ENCODE measurements around the gene RORC. TPM values are rescaled to one million over a fixed set of nuclear protein-coding genes. Genes with fewer than 3 reads are reported as not detected.

RORC gene
- not detected in 2 replicates for total RNA-seq

DNA sequence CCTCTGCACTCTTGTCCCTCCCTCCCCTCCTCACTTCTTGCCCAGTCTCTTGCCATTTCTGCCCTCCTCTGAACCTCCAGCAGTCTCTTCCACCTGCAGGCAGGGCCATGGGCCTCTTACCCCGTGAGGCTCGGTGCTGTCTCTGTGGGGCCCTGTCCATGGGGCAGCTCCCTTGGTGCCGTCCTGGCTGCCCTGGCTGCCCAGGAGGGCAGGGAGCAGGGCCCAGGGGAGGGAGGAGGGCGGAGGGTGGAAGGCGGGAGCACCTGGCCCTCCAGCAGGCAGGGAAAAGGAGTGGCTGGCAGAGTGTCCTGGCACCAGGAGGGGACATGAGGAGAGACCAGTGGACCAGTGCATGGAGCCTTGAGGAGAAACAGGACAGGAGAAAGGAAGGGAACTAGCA is at the start of gene RORC:
Gene RORC, minus strand, starts transcription at position 198 of the 400 bp plus-strand sequence. Its CDS starts 38 bp downstream, at position 160.

DNA sequence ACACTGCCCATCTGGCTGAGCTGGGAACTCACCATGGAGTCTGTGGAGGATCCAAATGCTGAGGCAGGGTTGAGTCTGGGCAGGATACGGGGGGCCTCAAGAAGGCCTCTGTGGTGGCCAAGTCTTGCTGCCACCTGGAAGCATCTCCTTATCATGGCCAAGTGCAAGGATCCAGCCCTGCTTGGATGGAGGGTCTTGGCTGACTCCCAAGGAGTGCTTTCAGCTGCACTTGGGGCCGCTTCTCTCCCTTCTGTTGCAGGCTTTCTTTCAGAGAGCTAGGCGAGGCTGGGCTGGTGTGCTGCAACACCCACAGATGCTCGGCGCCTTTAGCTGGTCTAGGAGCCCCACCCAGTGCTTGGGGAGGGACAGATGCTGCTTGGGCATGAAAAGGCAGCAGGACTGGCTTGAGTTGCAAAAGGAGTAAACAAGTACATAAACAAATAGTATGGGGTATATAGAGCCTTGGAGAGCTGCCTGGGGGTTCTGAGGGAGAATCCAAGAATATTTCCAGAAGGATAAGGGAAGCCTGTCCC is 21.9 kb upstream of the RORC start, which contains the start of gene THEM5:
Gene THEM5, minus strand, starts transcription at position 302 of the 533 bp plus-strand sequence. Its CDS starts 147 bp downstream, at position 155.

DNA sequence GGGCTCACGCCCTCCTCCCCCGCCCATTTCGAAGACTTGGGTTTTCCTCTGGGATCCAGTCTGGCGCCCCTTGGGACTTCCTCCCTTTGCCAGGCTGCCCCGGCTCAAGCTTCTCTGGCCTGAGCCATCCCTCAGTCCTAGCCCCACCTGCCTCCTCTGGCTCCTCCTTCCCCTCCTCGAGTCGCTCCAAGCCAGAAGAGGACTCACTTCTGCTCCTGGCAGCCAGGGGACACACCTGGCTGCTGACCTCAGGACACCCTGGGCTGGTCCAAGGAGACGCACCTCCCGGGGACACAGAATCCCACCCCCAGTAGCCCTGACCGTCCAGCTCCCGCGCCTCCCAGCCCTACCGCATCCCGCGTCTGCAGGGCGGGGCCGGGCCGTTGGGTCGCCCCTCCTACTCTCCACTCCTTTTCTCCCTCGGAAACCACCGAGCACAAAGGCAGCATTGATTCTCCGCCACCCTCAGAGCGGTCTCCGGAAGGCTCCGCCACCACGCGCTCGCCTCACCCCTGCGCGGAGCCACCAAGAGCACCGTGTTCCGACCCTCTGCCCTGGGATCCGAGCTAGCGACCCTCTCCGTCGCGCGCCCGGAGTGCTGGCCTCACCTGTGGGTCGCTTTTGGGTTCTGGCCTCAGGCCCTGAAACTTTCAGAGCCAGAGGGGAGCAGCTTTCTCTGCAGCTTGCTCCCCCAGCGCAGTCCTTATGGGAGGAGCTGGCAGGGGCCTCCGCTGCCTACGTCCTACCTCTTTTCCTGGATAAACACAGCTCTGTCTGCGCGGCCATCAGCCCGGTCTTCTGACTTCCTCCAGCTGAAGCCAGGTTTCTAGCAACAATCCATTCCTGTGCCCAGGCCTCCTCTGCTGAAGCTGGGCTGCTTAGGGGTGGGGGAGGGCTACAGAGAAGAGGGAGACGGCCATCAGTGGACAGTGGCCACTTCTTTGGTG is 8.1 kb upstream of the RORC start, which contains the start of gene C2CD4D:
Gene C2CD4D, minus strand, starts transcription at position 364 of the 947 bp plus-strand sequence. CDS start 831 bp downstream, outside the sequence.

DNA sequence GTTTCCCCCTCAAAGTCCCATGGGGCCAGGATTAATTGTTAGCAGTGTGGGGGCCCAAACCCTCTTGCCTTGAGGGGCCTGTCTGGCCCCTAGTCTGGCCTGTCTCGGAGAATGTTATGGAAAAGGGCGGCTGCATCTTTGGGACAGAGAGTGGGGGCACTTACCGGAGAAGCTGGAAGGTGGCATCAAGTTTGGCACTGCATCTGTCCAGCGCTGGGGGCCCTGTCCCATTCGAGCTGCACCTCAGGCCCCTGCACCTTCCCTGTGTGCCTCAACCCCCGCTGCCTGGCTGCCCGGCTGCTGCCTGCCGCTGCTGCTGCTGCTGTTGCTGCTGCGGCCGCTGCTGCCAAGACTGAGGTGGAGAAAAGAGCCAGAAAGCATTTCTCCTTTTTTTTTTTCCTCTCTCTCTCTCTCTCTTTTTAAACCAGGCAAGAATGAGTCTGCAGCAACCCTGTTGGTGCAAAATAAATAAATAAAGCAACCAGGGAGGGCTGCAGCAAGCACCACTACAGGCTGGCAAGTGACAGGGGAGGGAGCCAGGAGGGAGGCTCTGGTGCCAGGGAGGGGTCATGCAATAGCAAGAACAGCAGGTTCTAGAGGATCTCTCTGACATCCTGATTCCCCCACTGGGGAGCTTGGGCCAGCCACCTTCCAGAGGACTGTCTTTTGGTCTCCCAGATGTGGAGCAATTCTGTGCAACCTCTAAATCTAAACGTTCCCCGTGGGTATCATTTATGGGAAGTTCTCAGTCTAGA is 26.4 kb downstream of the RORC start, which contains the start of gene LINGO4:
Gene LINGO4, minus strand, starts transcription at position 354 of the 755 bp plus-strand sequence. CDS start 2,715 bp downstream, outside the sequence.

DNA sequence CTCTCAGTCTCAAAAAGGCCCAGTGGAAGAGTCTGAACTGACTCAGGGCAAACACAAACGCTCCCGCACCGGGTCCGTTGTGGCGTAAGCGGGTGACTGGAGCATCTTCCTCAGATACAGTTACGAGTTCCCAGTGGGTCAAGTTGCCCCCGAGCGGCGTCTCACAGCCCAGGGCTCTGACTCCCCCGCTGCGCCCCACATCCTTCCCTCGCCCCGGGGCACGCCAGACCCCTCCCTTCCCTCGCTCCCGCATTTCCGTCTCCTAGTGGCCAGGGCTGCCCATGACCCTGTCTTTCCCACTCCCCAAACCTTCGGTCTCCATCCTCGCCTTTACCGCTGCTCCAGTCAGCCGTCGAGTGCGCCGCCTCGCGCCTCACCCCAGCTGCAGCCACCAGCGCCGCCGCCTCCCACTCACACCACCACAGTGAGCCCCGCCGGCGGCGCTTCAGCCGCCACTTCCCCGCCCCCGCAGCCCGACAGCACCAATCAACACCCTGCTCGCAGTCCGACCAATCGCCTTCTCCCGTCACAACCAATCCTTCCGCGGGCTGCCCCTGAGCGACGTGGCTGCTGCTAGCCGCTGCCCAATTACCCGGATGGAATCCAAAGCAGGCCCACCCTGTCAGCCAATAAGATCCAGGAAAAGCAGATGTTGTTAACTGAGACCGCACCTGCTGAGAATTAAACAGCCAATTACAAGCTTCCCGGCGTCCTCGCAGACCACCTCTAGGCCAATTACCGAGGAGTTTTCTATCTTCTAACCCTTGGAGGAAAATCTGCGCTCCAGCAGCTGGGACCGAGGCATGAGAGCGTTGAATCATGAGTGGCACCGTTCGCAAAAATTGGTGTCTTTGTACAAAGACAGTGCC is 41.3 kb downstream of the RORC start, which contains the start of gene TDRKH:
Gene TDRKH, minus strand, starts transcription at position 430 of the 869 bp plus-strand sequence. CDS start 7,478 bp downstream, outside the sequence.

DNA sequence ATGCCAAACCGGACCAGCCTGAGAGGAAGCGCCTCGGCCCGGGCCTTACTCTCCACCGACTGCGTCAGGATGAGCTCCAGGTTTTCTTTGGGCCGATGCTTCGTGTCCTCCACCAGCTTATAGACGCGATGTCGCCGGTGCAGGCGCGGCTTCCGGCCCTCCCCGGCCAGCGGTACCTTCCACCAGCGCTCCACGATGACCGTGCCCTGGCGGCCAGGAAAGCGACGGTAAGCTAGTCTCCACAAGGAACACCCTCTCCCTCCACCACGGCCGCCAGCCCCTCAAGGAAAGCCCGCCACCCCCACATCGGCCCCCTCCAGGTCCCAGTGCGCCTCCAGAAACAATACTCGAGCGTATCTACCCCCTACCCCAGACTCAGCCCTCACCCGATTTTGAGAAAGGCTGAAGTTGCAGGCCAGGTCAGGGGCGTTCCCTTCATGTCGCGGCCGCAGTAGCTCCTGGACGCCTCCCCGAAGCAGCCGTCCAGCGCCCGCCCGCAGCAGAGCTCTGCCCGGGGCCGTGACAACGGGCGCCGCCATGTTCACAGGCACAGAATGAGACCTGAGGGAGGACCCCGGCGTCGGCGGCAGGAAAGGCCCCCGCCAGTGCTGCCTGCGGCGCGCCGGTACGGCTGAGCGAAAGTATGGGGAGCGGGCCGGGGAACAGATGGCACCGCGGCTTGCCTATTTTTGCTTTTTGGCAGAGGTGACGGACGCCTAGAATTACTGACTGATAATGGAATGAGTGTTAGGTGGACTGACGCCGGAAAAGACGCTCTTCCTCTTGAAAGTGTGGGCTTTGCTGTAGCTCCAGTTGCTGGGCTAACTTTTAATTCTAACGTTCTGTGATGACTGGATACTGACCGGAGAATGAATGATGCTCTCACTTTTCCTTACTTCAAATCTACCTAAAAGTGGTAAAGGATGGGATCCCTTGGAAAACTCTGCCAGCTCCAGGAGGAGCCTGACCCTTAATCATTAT is 68.4 kb downstream of the RORC start, which contains the start of gene MRPL9:
Gene MRPL9, minus strand, starts transcription at position 556 of the 981 bp plus-strand sequence. Its CDS starts 17 bp downstream, at position 539.

Other genes with a start within 250 kb of the RORC start
- gene SNX27, start 219.8 kb downstream of the RORC start, total RNA-seq, result 16.2 and 22.2 TPM in 2 replicates
- not detected in 2 replicates for gene CELF3, start 115.0 kb downstream of the RORC start, total RNA-seq
- gene RIIAD1, start 110.3 kb downstream of the RORC start, total RNA-seq, result not detected in 2 replicates
- 117 and 147 TPM in 2 replicates for gene MRPL9, start 68.3 kb downstream of the RORC start, total RNA-seq
- 4.5 and 4.9 TPM in 2 replicates for gene TDRKH, start 41.3 kb downstream of the RORC start, total RNA-seq
- not detected in 2 replicates for gene LINGO4, start 26.4 kb downstream of the RORC start, total RNA-seq
- not detected in 2 replicates for gene C2CD4D, start 8.0 kb upstream of the RORC start, total RNA-seq
- gene THEM5, start 21.9 kb upstream of the RORC start, total RNA-seq, result not detected in 2 replicates
- gene THEM4, start 77.7 kb upstream of the RORC start, total RNA-seq, result 7.5 and 10.9 TPM in 2 replicates
- gene S100A10, start 162.1 kb upstream of the RORC start, total RNA-seq, result 149 and 210 TPM in 2 replicates
- 22.0 and 31.9 TPM in 2 replicates for gene S100A11, start 205.2 kb upstream of the RORC start, total RNA-seq

Data from endothelial cell of coronary artery (primary cell).